Ascending aorta (tissue), 2 donors: ENCODE results near the gene LMCD1. TPM values are rescaled to one million over a fixed set of nuclear protein-coding genes. Genes with fewer than 3 reads are reported as not detected.
A peak's percentile ranks its signal among the peaks of the same experiment; 100 is the strongest.

ENCODE experiments used
- DNase-seq, 2 donors: peaks; one replicate each; pipeline ENCODE4 v3.0.0-alpha.2; 2019; ENCODE audit warnings: low spot score in 2 of 2
- H3K27ac ChIP-seq, 2 donors: fragments of 200-600 bp; sonication (generic); one replicate each; pipeline ENCODE4 v1.5.1; 2016 to 2017; ENCODE audit warnings: mild to moderate bottlenecking in 1 of 2
- H3K27me3 ChIP-seq: fragments of 200-600 bp; sonication (generic); one replicate; pipeline ENCODE4 v1.5.1; 2017
- H3K36me3 ChIP-seq, 2 donors: fragments of 200-600 bp; sonication (generic); one replicate each; pipeline ENCODE4 v1.5.1; 2016
- H3K4me1 ChIP-seq, 2 donors: fragments of 200-600 bp; sonication (generic); one replicate each; pipeline ENCODE4 v1.5.1; 2016 to 2017; ENCODE audit warnings: mild to moderate bottlenecking in 1 of 2
- H3K4me3 ChIP-seq, 2 donors: fragments of 200-600 bp; sonication (generic); one replicate each; pipeline ENCODE4 v1.5.1; 2016 to 2017; ENCODE audit warnings: mild to moderate bottlenecking in 1 of 2
- H3K9me3 ChIP-seq, 2 donors: fragments of 200-600 bp; sonication (generic); one replicate each; pipeline ENCODE4 v1.5.1; 2016
- intact Hi-C: fragments of 100-400 bp; cut with DNase I; formaldehyde crosslinking; loops from one replicate; pipeline ENCODE4 v1.15.1; 2023
- total RNA-seq: library from RNA; depleted of rRNA; stranded (reverse); fragments of >200 nt; gene quantifications from one replicate; pipeline ENCODE4 v1.1.0, GENCODE V29; 2016
- TF ChIP-seq, protein P1 (sequence below), 3 experiments: fragments of 200-600 bp in 2 of 3; fragments of 450-650 bp in 1 of 3; sonication (generic) in 2 of 3; IDR thresholded peaks; one replicate each; pipeline ENCODE4 v1.5.1; 2016 to 2019; ENCODE audit warnings: antibody characterized with exemption in 3 of 3, mild to moderate bottlenecking in 1 of 3, moderate library complexity in 1 of 3

Gene LMCD1
- total RNA-seq, 1 donor from 2014 or later: 634 TPM

DNA sequence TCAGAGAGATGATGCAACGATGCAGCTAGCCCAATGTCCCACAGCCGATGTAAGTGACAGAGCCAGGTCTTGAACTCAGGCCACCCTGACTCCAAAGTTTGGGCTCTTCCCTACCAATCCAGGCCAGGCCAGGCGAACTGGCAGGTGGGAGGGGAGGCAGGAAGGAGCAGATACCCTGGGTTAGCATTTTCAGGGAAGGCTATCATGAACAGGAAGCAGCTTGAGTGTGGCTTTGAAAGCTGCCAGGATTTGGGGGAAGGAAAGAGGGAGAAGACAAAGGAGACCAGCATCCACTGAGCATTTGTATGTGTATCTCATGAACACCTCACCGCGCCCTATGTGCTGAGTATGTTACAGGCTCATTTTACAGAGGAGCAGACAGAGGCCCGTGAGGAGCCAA, 38.8 kb downstream of the LMCD1 start:
- no peak overlapping the region for H3K4me3 ChIP-seq
- H3K9me3 ChIP-seq: no peaks in the 10 kb centered on the region
- H3K27me3 ChIP-seq: no peaks in the 10 kb centered on the region
- TF ChIP-seq, protein P1, sequence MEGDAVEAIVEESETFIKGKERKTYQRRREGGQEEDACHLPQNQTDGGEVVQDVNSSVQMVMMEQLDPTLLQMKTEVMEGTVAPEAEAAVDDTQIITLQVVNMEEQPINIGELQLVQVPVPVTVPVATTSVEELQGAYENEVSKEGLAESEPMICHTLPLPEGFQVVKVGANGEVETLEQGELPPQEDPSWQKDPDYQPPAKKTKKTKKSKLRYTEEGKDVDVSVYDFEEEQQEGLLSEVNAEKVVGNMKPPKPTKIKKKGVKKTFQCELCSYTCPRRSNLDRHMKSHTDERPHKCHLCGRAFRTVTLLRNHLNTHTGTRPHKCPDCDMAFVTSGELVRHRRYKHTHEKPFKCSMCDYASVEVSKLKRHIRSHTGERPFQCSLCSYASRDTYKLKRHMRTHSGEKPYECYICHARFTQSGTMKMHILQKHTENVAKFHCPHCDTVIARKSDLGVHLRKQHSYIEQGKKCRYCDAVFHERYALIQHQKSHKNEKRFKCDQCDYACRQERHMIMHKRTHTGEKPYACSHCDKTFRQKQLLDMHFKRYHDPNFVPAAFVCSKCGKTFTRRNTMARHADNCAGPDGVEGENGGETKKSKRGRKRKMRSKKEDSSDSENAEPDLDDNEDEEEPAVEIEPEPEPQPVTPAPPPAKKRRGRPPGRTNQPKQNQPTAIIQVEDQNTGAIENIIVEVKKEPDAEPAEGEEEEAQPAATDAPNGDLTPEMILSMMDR (IDR thresholded peaks at IDR 0.05): no peak
- peaks cover 8 to 34% of the 10 kb centered on the region in 2 donors for H3K4me1 ChIP-seq
- intact Hi-C loops: loop anchor here (5.0 kb wide), 1 partner anchor 33 kb away; no protein-coding TSS in a partner anchor
- H3K36me3 ChIP-seq: peaks cover 94 to 100% of the 10 kb centered on the region in 2 donors
- H3K27ac ChIP-seq: peak overlapping the region; percentile 40 to 55
- no peak for DNase-seq

DNA sequence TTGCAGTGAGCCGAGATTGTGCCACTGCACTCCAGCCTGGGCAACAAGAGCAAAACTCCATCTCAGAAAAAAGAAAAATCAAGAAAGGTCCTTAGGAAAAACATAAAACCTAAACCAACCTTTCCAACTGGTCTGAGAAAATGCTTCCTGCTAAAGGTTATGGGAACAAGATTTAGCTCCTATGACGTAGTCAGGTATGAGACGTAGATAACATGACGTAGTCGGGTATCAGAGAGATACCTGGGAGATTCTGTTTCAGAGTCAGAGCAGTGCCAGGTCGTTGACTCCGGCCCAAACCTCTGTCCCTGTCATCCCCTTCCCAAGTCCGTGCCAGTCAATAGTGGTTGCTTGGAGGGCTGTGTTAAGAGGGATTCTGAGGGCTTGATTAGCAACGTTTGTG, 39.9 kb downstream of the LMCD1 start:
- Histone ChIP-seq H3K4me1 (peaks cover 8 to 26% of the 10 kb centered on the region in 2 donors), H3K27ac (peak overlapping the region; percentile 40 to 55), H3K36me3 (peaks cover 95 to 100% of the 10 kb centered on the region in 2 donors)

DNA sequence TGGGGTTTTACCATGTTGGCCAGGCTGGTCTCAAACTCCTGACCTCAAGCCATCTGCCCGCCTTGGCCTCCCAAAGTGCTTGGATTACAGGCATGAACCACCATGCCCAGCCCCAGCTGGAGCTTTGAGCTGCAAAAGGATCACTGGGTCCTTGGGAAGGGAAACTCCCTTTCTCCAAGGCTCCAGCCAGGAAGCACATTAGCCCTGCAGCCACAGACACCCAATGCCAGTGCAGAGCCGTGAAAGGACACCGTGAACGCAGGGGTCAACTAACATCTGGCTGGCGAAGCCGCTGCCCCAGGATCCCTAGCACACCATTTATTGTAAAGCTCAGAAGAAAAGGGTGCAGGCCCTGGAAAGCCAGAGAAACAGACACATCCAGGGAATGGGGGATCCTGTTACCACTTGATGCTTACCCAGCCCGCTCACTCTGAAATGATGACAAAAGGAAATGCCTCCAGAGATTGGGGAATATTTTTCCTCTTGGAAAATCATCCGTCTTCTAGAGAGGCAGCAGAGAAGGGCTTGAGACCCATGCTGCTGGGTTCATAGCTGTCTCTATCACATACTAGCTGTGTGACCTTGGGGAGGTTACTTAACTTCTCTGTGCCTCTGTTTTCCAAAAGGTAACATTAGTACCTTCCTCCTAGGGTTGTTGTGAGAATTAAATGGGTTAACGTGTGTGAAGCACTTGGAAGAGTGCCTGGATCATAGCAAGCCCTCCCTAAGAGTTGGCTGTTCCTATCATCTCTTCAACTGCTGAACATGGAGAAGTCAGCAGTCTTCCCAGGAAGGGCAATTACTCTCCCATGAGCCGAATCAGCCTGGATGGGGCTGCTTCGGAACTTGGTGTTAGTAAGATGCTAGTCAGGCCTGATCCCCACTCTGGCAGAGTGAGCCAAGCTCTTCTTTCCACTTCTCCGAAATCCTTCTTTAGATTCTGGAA, 40.8 kb downstream of the LMCD1 start:
- peaks cover 3 to 22% of the 10 kb centered on the region in 2 donors for H3K4me1 ChIP-seq
- DNase-seq: no peak

More for the DNA sequence above, 39.9 kb downstream of the LMCD1 start:
- H3K27me3 ChIP-seq: no peaks in the 10 kb centered on the region
- no peak overlapping the region for H3K4me3 ChIP-seq
- DNase-seq: no peak
- TF ChIP-seq, protein P1 (IDR thresholded peaks at IDR 0.05): no peak
- intact Hi-C loops: loop anchor here (5.0 kb wide), 1 partner anchor 34 kb away; no protein-coding TSS in a partner anchor
- no peaks in the 10 kb centered on the region for H3K9me3 ChIP-seq

DNA sequence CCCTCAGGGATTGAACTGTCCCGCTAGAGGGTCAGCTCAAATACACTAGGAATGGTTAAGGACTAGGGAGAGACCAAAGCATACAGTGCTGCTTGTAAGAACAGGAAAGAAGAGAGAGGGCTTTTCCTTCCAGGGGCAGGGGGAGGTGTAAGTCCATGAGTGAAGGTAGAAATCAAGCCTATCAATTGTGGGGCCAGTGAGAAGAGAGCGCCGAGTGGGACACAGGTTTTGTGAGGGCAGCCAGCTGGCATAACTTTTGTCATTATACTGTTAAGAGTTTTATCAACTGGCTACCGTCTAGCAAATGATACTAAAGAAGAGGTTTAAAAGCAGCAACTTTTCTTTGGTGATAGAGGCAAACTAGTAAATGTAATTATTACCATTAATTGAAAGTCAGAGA, 45.0 kb downstream of the LMCD1 start:
- peak overlapping the region in 1 of 2 donors; percentile 35 for H3K27ac ChIP-seq
- DNase-seq: no peak
- H3K36me3 ChIP-seq: peaks cover 91 to 100% of the 10 kb centered on the region in 2 donors

More for the DNA sequence above, 40.8 kb downstream of the LMCD1 start:
- no peak overlapping the region for H3K4me3 ChIP-seq
- intact Hi-C loops: loop anchor here (5.0 kb wide), 1 partner anchor 35 kb away; no protein-coding TSS in a partner anchor
- no peaks in the 10 kb centered on the region for H3K27me3 ChIP-seq
- H3K9me3 ChIP-seq: no peaks in the 10 kb centered on the region
- TF ChIP-seq, protein P1 (IDR thresholded peaks at IDR 0.05): no peak
- H3K36me3 ChIP-seq: peaks cover 96 to 100% of the 10 kb centered on the region in 2 donors
- peak overlapping the region; percentile 62 to 64 for H3K27ac ChIP-seq

DNA sequence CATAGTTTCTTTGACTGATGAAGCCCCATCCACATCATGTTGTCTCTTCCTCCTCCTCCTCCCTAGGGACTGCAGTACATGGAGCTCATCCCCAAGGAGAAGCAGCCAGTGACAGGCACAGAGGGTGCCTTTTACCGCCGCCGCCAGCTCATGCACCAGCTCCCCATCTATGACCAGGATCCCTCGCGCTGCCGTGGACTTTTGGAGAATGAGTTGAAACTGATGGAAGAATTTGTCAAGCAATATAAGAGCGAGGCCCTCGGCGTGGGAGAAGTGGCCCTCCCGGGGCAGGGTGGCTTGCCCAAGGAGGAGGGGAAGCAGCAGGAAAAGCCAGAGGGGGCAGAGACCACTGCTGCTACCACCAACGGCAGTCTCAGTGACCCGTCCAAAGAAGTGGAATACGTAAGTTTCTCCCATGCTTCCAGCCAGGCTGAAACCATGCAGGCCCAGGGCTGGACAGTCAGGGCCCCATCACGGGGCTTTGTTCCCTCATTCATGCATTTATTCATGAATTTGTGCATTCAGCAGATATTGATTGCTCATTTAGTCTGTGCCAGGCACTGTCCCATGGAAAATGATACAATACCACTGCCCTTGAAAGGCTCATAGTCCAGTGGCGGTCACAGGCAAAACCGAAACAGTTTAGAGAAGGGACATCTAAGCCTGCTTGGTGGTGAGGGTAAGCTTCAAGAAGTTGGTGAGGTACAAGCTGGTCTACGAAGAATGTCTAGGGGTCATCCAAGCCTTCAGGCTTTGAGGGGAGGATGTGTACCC, 47.1 kb downstream of the LMCD1 start:
- DNase-seq: peak in 1 of 2 donors; percentile 60
- intact Hi-C loops: no loop called here
- Histone ChIP-seq H3K27ac (peak overlapping the region; percentile 22 to 34), H3K36me3 (peaks cover 88 to 100% of the 10 kb centered on the region in 2 donors), H3K9me3 (no peaks in the 10 kb centered on the region), H3K4me3 (no peak overlapping the region), H3K27me3 (no peaks in the 10 kb centered on the region), H3K4me1 (peaks cover 25 to 52% of the 10 kb centered on the region in 2 donors)
- TF ChIP-seq, protein P1 (IDR thresholded peaks at IDR 0.05): no peak

More for the DNA sequence above, 45.0 kb downstream of the LMCD1 start:
- Histone ChIP-seq H3K27me3 (no peaks in the 10 kb centered on the region), H3K4me3 (no peak overlapping the region), H3K4me1 (peaks cover 12 to 37% of the 10 kb centered on the region in 2 donors), H3K9me3 (no peaks in the 10 kb centered on the region)
- intact Hi-C loops: no loop called here
- TF ChIP-seq, protein P1 (IDR thresholded peaks at IDR 0.05): no peak
